OCI-LY1 (cell line): ENCODE measurements around the gene SORBS1.

Source experiments
- H2AFZ ChIP-seq: fragments of 200-600 bp; sonication (generic), shearing (Covaris generic); 2 replicates; pipeline ENCODE4 v1.6.0; 2014; ENCODE audit warnings: antibody characterized with exemption, mild to moderate bottlenecking, low read length
- H3F3A ChIP-seq: fragments of 200-600 bp; sonication (generic), shearing (Covaris generic); 2 replicates; pipeline ENCODE4 v1.6.0; 2014; ENCODE audit warnings: mild to moderate bottlenecking, antibody characterized with exemption, low read length, moderate library complexity; ENCODE audit not compliant: insufficient read depth
- H3K27ac ChIP-seq: fragments of 200-600 bp; sonication (generic); 2 replicates; pipeline ENCODE4 v1.5.1; 2014; ENCODE audit warnings: low read length, mixed run types, mild to moderate bottlenecking, low read depth; ENCODE audit not compliant: poor library complexity, severe bottlenecking
- H3K27me3 ChIP-seq: fragments of 200-600 bp; sonication (generic); 2 replicates; pipeline ENCODE4 v1.6.0; 2014; ENCODE audit warnings: antibody characterized with exemption, mild to moderate bottlenecking, low read length, moderate library complexity; ENCODE audit not compliant: insufficient read depth
- H3K36me3 ChIP-seq: fragments of 200-600 bp; sonication (generic); 2 replicates; pipeline ENCODE4 v1.6.1; 2014; ENCODE audit warnings: mild to moderate bottlenecking, antibody characterized with exemption, low read length, moderate library complexity, mixed read lengths; ENCODE audit not compliant: insufficient read depth
- H3K4me1 ChIP-seq: fragments of 200-600 bp; sonication (generic); 2 replicates; pipeline ENCODE4 v1.5.1; 2014; ENCODE audit warnings: mild to moderate bottlenecking, low read length, moderate library complexity; ENCODE audit not compliant: insufficient read depth, severe bottlenecking
- H3K4me2 ChIP-seq: fragments of 200-600 bp; sonication (generic), shearing (Covaris generic); 2 replicates; pipeline ENCODE4 v1.6.1; 2014; ENCODE audit warnings: low read length
- H3K4me3 ChIP-seq: fragments of 200-600 bp; sonication (generic); 2 replicates; pipeline ENCODE4 v1.5.1; 2014; ENCODE audit warnings: low read length, low read depth, mild to moderate bottlenecking, mixed read lengths; ENCODE audit not compliant: poor library complexity, severe bottlenecking
- H3K79me2 ChIP-seq: fragments of 200-600 bp; shearing (Covaris generic); 2 replicates; pipeline ENCODE4 v1.6.1; 2016; ENCODE audit warnings: mixed run types, low read length, mixed read lengths; ENCODE audit not compliant: insufficient read depth
- H3K9ac ChIP-seq: fragments of 200-600 bp; sonication (generic), shearing (Covaris generic); 2 replicates; pipeline ENCODE4 v1.6.1; 2014; ENCODE audit warnings: mild to moderate bottlenecking, low read length, mixed read lengths
- H3K9me2 ChIP-seq: fragments of 200-600 bp; sonication (generic), shearing (Covaris generic); 2 replicates; pipeline ENCODE4 v1.6.1; 2014; ENCODE audit warnings: low read depth, mild to moderate bottlenecking, low read length, mixed read lengths
- H3K9me3 ChIP-seq: fragments of 200-600 bp; shearing (Covaris generic); 2 replicates; pipeline ENCODE4 v1.6.1; 2014; ENCODE audit warnings: low read length, mixed read lengths
- H4K20me1 ChIP-seq: fragments of 200-600 bp; sonication (generic), shearing (Covaris generic); 2 replicates; pipeline ENCODE4 v1.6.0; 2016; ENCODE audit warnings: mild to moderate bottlenecking, low read length; ENCODE audit not compliant: insufficient read depth
- CTCF ChIP-seq: fragments of 200-600 bp; sonication (generic), shearing (Covaris generic); IDR thresholded peaks from 2 replicates; pipeline ENCODE4 v1.5.1; 2017; ENCODE audit warnings: mild to moderate bottlenecking, antibody characterized with exemption, low read length, moderate library complexity, mixed read lengths
- EZH2 ChIP-seq: fragments of 200-600 bp; sonication (generic), shearing (Covaris generic); IDR thresholded peaks from 2 replicates; pipeline ENCODE4 v1.8.0; 2017; ENCODE audit warnings: borderline replicate concordance, mixed run types, mild to moderate bottlenecking, antibody characterized with exemption, low read length, moderate library complexity, mixed read lengths

Gene SORBS1

GRCh38 chr10:95573527-95573926 lies 12.4 kb upstream of the SORBS1 start:
- Histone ChIP-seq H3K9me3 (no peaks in the 10 kb centered on the region), H3K36me3 (no peaks in the 10 kb centered on the region), H4K20me1 (no peaks in the 10 kb centered on the region), H3K4me1 (no peaks in the 10 kb centered on the region), H3K4me3 (no peak overlapping the region), H3K4me2 (no peak overlapping the region), H3K9me2 (no peaks in the 10 kb centered on the region), H3K27ac (no peak overlapping the region), H3K79me2 (no peaks in the 10 kb centered on the region), H3F3A (no peaks in the 10 kb centered on the region), H2AFZ (no peak overlapping the region), H3K9ac (no peak overlapping the region), H3K27me3 (no peaks in the 10 kb centered on the region)
- TF ChIP-seq EZH2 (no peak), CTCF (no peak)

- Histone ChIP-seq H3K79me2 (no peaks in the 10 kb centered on the region), H3K27ac (no peak overlapping the region), H3K4me2 (no peak overlapping the region), H4K20me1 (no peaks in the 10 kb centered on the region), H3K27me3 (no peaks in the 10 kb centered on the region), H3F3A (no peaks in the 10 kb centered on the region), H3K36me3 (no peaks in the 10 kb centered on the region), H3K9me2 (no peaks in the 10 kb centered on the region), H3K4me1 (no peaks in the 10 kb centered on the region), H2AFZ (no peak overlapping the region), H3K9ac (no peak overlapping the region), H3K9me3 (no peaks in the 10 kb centered on the region), H3K4me3 (no peak overlapping the region)
- no peak for TF ChIP-seq CTCF
Measured at GRCh38 chr10:95572131-95572820, 11.1 kb upstream of the SORBS1 start.

DNA sequence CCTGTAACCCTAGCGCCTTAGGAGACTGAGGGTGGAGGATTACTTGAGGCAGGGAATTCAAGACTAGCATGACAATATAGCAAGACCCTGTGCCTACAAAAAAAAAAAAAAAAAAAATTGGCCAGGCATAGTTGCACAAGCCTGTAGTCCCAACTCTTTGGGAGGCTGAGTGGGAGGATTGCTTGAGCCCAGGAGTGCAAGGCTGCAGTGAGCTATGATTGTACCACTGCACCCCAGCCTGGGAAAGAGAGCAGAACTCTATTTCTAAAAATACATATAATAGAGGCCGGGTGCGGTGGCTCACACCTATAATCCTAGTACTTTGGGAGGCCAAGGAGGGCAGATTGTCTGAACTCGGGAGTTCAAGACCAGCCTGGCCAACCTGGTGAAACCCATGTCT lies 10.2 kb upstream of the SORBS1 start:
- H3K79me2 ChIP-seq: no peaks in the 10 kb centered on the region
- H3K9ac ChIP-seq: no peak overlapping the region
- H3K9me3 ChIP-seq: no peaks in the 10 kb centered on the region
- H2AFZ ChIP-seq: no peak overlapping the region
- no peaks in the 10 kb centered on the region for H3K9me2 ChIP-seq
- H3K4me3 ChIP-seq: no peak overlapping the region
- no peaks in the 10 kb centered on the region for H3K4me1 ChIP-seq
- H3F3A ChIP-seq: no peaks in the 10 kb centered on the region
- H3K36me3 ChIP-seq: no peaks in the 10 kb centered on the region
- H3K27ac ChIP-seq: no peak overlapping the region
- H3K27me3 ChIP-seq: no peaks in the 10 kb centered on the region
- no peak overlapping the region for H3K4me2 ChIP-seq
- no peaks in the 10 kb centered on the region for H4K20me1 ChIP-seq
- TF ChIP-seq EZH2 (no peak), CTCF (no peak)
